NOMO-1 treated with dmso at 0.1 percent for 144 hours (cell line): Measurements from ENCODE around the gene SLC36A4.
"Not testable (repeated sequence)": the region's sequence is repeated elsewhere in the genome, so short reads cannot be mapped to it uniquely, and the experiment has no call there.

Experiments used
- DNase-seq: peaks from one replicate; lab custom pipeline; 2025; ENCODE audit not compliant: unreplicated experiment; lab: John Stamatoyannopoulos, UW

Gene SLC36A4

GRCh38 chr11:93197380-93198214 lies at the start of gene SLC36A4:
SLC36A4 (minus strand) TSS chr11:93197991; CDS start chr11:93197832, 159 bp downstream.
- DNase-seq = peak; percentile 84

GRCh38 chr11:93246790-93247189 lies 49.0 kb upstream of the SLC36A4 start:
- DNase-seq = not testable (repeated sequence)

GRCh38 chr11:93244018-93244417 lies 46.2 kb upstream of the SLC36A4 start:
- no peak for DNase-seq

GRCh38 chr11:93239966-93240365 lies 42.2 kb upstream of the SLC36A4 start:
- no peak for DNase-seq

GRCh38 chr11:93238956-93239355 lies 41.2 kb upstream of the SLC36A4 start:
- DNase-seq = no peak

- peak; percentile 12 for DNase-seq
Measured at GRCh38 chr11:93236741-93237675, 39.2 kb upstream of the SLC36A4 start.

- DNase-seq = peak; percentile 32
Measured at GRCh38 chr11:93234602-93235207, 36.9 kb upstream of the SLC36A4 start.

- no peak for DNase-seq
Measured at GRCh38 chr11:93229876-93230275, 32.1 kb upstream of the SLC36A4 start.

- DNase-seq = no peak
Measured at GRCh38 chr11:93225662-93226061, 27.9 kb upstream of the SLC36A4 start.

- DNase-seq = no peak
Measured at GRCh38 chr11:93221539-93221938, 23.7 kb upstream of the SLC36A4 start.

- DNase-seq = no peak
Measured at GRCh38 chr11:93220078-93220477, 22.3 kb upstream of the SLC36A4 start.

- no peak for DNase-seq
Measured at GRCh38 chr11:93219440-93219839, 21.6 kb upstream of the SLC36A4 start.

- no peak for DNase-seq
Measured at GRCh38 chr11:93216511-93217101, 18.8 kb upstream of the SLC36A4 start.

- no peak for DNase-seq
Measured at GRCh38 chr11:93213622-93214021, 15.8 kb upstream of the SLC36A4 start.

GRCh38 chr11:93212094-93212493 lies 14.3 kb upstream of the SLC36A4 start:
- DNase-seq = no peak

- DNase-seq = no peak
Measured at GRCh38 chr11:93209466-93209865, 11.7 kb upstream of the SLC36A4 start.

- DNase-seq = no peak
Measured at GRCh38 chr11:93208663-93209270, 11.0 kb upstream of the SLC36A4 start.

GRCh38 chr11:93199616-93200015 lies 1.8 kb upstream of the SLC36A4 start:
- DNase-seq = peak; percentile 69

GRCh38 chr11:93198215-93198845 lies 539 bp upstream of the SLC36A4 start:
- DNase-seq = no peak

- no peak for DNase-seq
Measured at GRCh38 chr11:93196816-93197379, 893 bp downstream of the SLC36A4 start.
